Stimulated activated naive B cell treated with anti-CD40 and anti-IgM and Interleukin-4, amounts not matched to agents 10 μg/mL and 1 μg/mL and 100 μg/mL, for 72 hours (primary cell): Measurements from ENCODE around the gene NEMP2.
"Not testable (repeated sequence)": the region's sequence is repeated elsewhere in the genome, so short reads cannot be mapped to it uniquely, and the experiment has no call there.

Experiments used
- ATAC-seq, 2 donors: fragments of 150-1000 bp; cut with Tn5 transposase; replicated peaks; 2 replicates each; pipeline ENCODE4 v1.10.0; 2021; ENCODE audit warnings: moderate library complexity in 1 of 2
- DNase-seq: peaks from one replicate; pipeline ENCODE4 v3.0.0; 2021
- H3K27ac Mint-ChIP-seq: one replicate; pipeline ENCODE4 v1.8.0; 2022; ENCODE audit warnings: mild to moderate bottlenecking, mixed read lengths
- H3K27me3 Mint-ChIP-seq, 2 donors: one replicate each; pipeline ENCODE4 v1.8.0; 2022; ENCODE audit warnings: mixed read lengths in 2 of 2
- H3K36me3 Mint-ChIP-seq, 2 donors: one replicate each; pipeline ENCODE4 v1.8.0; 2022; ENCODE audit warnings: mixed read lengths in 2 of 2, mild to moderate bottlenecking in 1 of 2
- H3K4me1 Mint-ChIP-seq, 2 donors: one replicate each; pipeline ENCODE4 v1.8.0; 2022; ENCODE audit warnings: mixed read lengths in 2 of 2, mild to moderate bottlenecking in 1 of 2
- H3K4me3 Mint-ChIP-seq, 2 donors: one replicate each; pipeline ENCODE4 v1.8.0; 2022; ENCODE audit warnings: mild to moderate bottlenecking in 2 of 2, mixed read lengths in 2 of 2, moderate library complexity in 1 of 2
- H3K9me3 Mint-ChIP-seq, 2 donors: one replicate each; pipeline ENCODE4 v1.8.0; 2022; ENCODE audit warnings: mixed read lengths in 2 of 2, mild to moderate bottlenecking in 1 of 2

Gene NEMP2

DNA sequence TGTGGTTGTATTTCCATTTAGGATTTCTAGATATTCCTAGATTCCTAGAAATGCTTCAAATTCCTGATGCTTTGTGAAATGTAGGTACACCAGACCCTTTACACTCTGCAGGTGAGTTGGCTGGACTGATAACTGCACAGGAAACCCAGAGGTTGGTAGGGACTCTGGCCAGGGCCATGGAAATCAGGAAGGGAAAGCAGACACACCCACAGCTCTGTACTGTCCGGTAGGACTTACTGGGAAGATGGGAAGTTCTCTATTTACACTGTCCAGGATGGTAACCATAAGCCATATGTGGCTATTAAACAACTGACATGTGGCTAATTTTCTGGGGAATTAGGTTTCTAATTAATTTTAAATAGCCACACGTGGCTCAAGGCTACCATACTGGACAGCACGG, 31.4 kb downstream of the NEMP2 start:
- Mint-ChIP-seq H3K4me3 (no peak overlapping the region), H3K36me3 (peaks cover 19 to 40% of the 10 kb centered on the region in 2 donors), H3K27me3 (no peaks in the 10 kb centered on the region), H3K27ac (no peak overlapping the region), H3K4me1 (peaks cover 16 to 38% of the 10 kb centered on the region in 2 donors), H3K9me3 (no peaks in the 10 kb centered on the region)
- no peak for DNase-seq
- ATAC-seq = no peak

DNA sequence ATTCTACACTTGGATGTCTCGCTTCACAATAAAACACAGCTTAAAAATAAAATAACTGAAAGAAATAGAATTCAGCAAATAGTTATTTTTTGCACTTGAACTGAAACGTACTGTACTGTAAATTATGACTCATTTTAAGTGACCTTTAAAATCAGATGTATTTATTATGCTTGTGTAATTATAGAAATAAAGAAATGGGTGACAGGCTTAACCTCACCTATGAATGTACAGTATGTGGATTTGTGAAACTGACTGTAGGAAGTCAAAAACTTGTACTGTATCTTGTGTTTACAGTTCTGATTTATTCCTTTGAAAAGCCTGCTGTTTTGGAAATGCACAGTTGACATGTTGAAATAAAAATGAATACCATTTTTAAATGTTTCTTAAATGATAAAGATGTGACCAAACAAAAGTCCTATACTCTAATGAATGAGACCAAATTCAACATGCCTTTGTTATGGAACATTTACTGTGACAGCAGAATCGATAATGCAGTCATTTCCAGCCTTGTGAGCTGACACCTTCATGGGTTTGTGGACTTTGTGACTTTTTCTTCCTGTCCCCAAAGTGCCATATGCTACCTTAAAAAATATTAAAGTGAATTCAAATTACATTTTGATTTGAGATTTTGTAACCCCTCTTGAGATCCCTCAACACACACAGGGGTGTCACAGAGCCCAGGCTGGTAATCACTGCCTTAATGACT, 32.7 kb downstream of the NEMP2 start:
- H3K27me3 Mint-ChIP-seq = no peaks in the 10 kb centered on the region
- peaks cover 14 to 32% of the 10 kb centered on the region in 2 donors for H3K4me1 Mint-ChIP-seq
- ATAC-seq (peak; percentile 68 to 82), DNase-seq (no peak)
- H3K4me3 Mint-ChIP-seq = no peak overlapping the region
- peaks cover 19 to 36% of the 10 kb centered on the region in 2 donors for H3K36me3 Mint-ChIP-seq
- H3K9me3 Mint-ChIP-seq = no peaks in the 10 kb centered on the region
- no peak overlapping the region for H3K27ac Mint-ChIP-seq

DNA sequence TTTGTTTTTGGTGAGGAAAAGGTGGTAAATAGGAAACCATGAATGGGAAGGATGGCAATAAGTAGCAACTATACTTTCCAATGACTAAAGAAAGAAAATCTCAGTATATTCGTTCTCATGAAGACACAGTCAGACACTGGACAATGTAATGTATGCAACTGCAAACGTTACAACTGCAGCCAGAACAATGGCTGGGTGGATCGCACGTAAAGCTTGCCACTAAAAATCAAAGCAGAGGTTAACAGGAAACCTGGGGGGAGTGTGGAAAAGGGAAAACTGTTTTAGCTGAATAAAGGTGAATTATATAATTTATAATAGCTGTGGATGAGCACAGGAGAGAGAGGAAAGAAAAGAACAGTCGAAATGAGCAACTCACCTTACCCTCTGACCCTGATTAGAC, 33.3 kb downstream of the NEMP2 start:
- no peak for DNase-seq
- Mint-ChIP-seq H3K36me3 (peaks cover 19 to 35% of the 10 kb centered on the region in 2 donors), H3K9me3 (no peaks in the 10 kb centered on the region), H3K4me1 (peaks cover 10 to 26% of the 10 kb centered on the region in 2 donors), H3K4me3 (no peak overlapping the region), H3K27me3 (no peaks in the 10 kb centered on the region), H3K27ac (no peak overlapping the region)
- peak; percentile 12 to 19 for ATAC-seq

DNA sequence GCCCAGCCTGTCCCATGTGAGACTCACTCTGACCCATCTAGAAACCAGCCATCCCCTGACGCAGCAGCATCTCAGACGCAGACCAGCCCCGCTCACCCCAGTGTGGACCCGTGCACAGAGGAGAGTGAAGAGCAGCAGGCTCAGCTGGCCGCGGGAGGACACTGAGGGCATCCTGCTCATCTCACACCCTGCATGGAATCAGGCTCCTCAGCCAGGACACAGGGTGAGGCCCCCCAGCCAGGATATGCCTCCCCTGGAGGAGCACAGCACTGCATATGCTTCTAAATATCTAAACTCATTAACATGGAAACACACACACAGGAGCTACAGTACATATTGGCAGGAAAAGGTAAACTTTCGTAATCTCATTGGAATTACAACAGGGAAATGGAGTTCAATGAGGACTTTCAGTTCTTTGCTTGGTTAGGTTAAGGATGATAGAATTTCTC, 34.4 kb downstream of the NEMP2 start:
- ATAC-seq = no peak
- H3K27me3 Mint-ChIP-seq = no peaks in the 10 kb centered on the region
- H3K27ac Mint-ChIP-seq = peak overlapping the region; percentile 47
- DNase-seq = no peak
- peaks cover 4 to 18% of the 10 kb centered on the region in 2 donors for H3K4me1 Mint-ChIP-seq
- peaks cover 25 to 46% of the 10 kb centered on the region in 2 donors for H3K36me3 Mint-ChIP-seq
- H3K9me3 Mint-ChIP-seq = peaks cover 0 to 3% of the 10 kb centered on the region in 2 donors
- no peak overlapping the region for H3K4me3 Mint-ChIP-seq

DNA sequence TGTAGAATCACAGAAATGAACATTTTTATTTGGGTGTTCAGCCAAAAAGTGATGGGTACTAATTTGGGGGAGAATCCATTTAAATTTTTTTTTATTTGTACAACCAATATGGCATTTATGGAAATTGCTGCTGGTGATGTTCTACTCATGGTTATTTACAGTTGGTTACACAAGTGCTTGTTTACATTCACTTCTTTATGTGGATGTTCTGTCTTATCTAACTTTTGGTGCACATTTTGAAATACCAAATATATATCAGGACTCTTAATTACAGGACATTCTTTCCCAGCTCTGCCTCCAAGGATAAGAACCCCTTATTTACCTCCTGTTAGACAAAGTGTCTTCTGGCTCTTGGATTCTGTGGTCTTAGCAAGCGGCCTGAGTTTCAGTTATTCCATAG, 35.2 kb downstream of the NEMP2 start:
- H3K27ac Mint-ChIP-seq = no peak overlapping the region
- H3K36me3 Mint-ChIP-seq = peaks cover 26 to 52% of the 10 kb centered on the region in 2 donors
- no peak for DNase-seq

DNA sequence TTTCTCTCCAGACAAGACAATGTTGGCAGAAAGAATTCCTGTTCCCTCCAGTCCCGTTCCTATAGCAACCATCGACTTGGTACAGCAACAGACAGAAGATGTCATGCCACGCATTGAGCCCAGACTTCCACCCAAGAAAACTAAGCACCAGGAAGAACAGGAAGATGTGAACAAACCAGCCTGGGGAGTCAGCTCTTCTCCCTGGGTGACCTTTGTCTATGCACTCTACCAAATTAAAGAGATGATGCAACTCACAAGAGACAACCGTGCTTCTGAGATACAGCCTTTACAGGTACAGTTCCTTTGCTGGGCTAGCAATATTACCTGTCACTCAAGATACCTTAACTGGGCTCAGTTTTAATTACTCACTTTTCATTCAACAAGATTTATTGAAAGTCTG, 37.1 kb downstream of the NEMP2 start:
- H3K27ac Mint-ChIP-seq = peak overlapping the region; percentile 52
- peaks cover 33 to 55% of the 10 kb centered on the region in 2 donors for H3K36me3 Mint-ChIP-seq

More for the DNA sequence above, 35.2 kb downstream of the NEMP2 start:
- no peaks in the 10 kb centered on the region for H3K27me3 Mint-ChIP-seq
- H3K4me1 Mint-ChIP-seq = peaks cover 4 to 25% of the 10 kb centered on the region in 2 donors
- peaks cover 0 to 3% of the 10 kb centered on the region in 2 donors for H3K9me3 Mint-ChIP-seq
- no peak for ATAC-seq
- no peak overlapping the region for H3K4me3 Mint-ChIP-seq

DNA sequence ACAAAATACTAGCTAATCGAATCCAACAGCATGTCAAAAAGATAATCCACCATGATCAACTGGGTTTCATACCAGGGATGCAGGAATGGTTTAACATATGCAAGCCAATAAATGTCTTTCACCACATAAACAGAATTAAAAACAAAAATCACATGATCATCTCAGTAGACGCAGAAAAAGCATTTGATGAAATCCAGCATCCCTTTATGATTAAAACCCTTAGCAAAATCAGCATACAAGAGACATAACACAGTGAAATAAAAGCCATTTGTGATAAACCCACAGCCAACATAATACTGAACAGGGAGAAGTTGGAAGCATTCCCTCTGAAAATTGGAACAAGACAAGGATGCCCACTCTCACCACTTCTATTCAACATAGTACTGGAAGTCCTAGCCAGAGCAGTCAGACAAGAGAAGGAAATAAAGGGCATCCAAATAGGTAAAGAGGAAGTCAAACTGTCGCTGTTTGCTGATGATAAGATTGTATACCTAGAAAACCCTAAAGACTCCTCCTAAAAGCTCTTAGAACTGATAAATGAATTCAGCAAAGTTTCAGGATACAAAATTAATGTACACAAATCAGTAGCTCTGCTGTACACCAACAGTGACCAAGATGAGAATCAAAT, 39.8 kb downstream of the NEMP2 start:
- DNase-seq, H3K27ac Mint-ChIP-seq, H3K4me3 Mint-ChIP-seq, ATAC-seq, H3K27me3 Mint-ChIP-seq: not testable (repeated sequence)
- Mint-ChIP-seq H3K9me3 (peaks cover 6 to 13% of the 10 kb centered on the region in 2 donors), H3K4me1 (peaks cover 6 to 19% of the 10 kb centered on the region in 2 donors), H3K36me3 (peaks cover 39 to 65% of the 10 kb centered on the region in 2 donors)

More for the DNA sequence above, 37.1 kb downstream of the NEMP2 start:
- ATAC-seq (no peak), DNase-seq (no peak)
- Mint-ChIP-seq H3K9me3 (peaks cover 0 to 8% of the 10 kb centered on the region in 2 donors), H3K4me3 (no peak overlapping the region), H3K4me1 (peaks cover 9 to 36% of the 10 kb centered on the region in 2 donors), H3K27me3 (no peaks in the 10 kb centered on the region)

DNA sequence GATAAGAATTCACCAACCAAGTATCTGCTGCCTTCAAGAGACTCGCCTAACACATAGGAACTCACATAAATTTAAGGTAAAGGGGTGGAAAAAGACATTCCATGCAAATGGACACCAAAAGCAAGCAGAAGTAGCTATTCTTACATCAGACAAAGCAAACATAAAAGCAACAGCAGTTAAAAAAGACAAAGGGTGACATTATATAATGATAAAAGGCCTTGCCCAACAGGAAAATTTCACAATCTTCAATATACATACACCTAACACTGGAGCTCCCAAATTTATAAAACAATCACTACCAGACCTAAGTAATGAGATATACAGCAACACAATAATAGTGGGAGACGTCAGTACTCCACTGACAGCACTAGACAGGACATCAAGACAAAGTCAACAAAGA, 41.4 kb downstream of the NEMP2 start:
- peaks cover 48 to 74% of the 10 kb centered on the region in 2 donors for H3K36me3 Mint-ChIP-seq
- DNase-seq (no peak), ATAC-seq (no peak)
- H3K9me3 Mint-ChIP-seq = peaks cover 6 to 13% of the 10 kb centered on the region in 2 donors
- no peak overlapping the region for H3K27ac Mint-ChIP-seq
- H3K4me1 Mint-ChIP-seq = peaks cover 6 to 19% of the 10 kb centered on the region in 2 donors
- no peaks in the 10 kb centered on the region for H3K27me3 Mint-ChIP-seq
- no peak overlapping the region for H3K4me3 Mint-ChIP-seq

DNA sequence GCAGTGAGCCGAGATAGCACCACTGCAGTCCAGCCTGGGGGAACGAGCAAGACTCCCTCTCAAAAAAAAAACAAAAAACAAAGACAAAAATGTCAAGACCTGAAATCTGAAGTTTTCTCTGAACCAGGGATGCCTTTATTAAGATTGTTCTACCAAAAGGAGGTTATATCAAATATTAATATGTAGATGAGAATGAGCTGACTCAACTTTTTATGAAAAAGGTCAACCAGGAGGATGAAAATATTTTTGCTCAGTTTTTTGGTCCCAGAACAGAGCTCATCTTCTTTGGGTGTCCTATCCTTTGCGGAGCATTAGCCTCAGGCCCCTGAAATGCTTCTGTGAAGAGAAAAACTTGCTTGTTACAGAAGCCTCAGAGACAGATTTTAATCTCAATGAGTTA, 44.0 kb downstream of the NEMP2 start:
- Mint-ChIP-seq H3K4me3 (no peak overlapping the region), H3K9me3 (peaks cover 6 to 10% of the 10 kb centered on the region in 2 donors), H3K36me3 (peaks cover 53 to 74% of the 10 kb centered on the region in 2 donors), H3K27me3 (no peaks in the 10 kb centered on the region), H3K4me1 (peaks cover 6 to 19% of the 10 kb centered on the region in 2 donors), H3K27ac (no peak overlapping the region)
- DNase-seq (no peak), ATAC-seq (no peak)

DNA sequence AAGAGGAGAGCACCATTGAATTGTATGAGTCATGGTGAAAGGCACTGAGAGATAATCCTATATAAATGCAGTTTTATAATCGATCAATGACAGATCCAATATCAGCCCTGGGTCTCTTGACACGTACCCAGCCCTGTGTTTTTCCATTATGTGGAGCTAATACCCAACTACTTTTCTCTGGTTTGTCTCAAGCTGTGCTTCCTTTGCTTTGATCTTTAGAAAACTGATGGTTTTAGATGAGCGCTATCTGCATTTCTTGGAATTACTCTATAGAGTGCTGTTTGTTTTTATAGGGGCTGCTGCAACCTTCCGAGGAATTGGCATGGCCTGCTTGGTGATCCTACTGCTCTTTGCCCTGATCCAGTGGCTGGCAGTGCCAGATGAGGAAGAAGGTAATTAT, 45.0 kb downstream of the NEMP2 start:
- H3K27ac Mint-ChIP-seq = no peak overlapping the region
- peaks cover 51 to 64% of the 10 kb centered on the region in 2 donors for H3K36me3 Mint-ChIP-seq
- no peaks in the 10 kb centered on the region for H3K27me3 Mint-ChIP-seq
- ATAC-seq = no peak
- no peak overlapping the region for H3K4me3 Mint-ChIP-seq
- DNase-seq = no peak
- peaks cover 6 to 10% of the 10 kb centered on the region in 2 donors for H3K9me3 Mint-ChIP-seq
- peaks cover 6 to 15% of the 10 kb centered on the region in 2 donors for H3K4me1 Mint-ChIP-seq

DNA sequence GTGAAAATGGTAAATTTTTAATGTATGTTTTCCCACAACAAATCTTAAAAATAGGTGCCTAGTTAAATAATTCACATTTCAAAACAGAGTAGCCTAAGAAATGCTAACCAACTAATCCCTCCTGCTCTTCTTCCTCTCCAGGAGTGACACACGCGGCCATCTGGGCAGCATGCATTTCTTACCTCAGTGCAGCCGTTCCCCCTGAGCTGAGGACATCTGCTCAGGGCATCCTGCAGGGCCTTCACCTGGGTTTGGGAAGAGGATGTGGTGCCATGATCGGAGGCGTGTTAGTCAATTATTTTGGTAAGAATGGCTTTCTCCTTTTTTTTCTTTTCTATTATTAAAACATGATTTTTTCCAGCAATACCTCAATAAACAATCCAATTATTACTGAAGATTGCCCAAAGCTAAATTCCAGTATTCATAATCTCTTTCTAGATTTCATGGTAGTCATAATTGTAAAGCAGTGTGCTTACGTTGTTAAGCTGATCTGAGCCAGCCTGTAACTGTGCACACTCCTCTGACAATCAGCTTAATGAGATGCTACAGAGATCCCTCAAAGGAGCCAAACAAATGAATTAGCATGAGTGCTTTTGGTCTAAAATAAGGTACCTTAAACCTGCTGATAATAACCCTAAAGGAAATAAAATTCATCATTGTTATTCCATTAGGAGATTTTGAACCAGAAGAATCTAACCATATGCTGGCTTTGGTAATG, 45.8 kb downstream of the NEMP2 start:
- Mint-ChIP-seq H3K4me3 (no peak overlapping the region), H3K27me3 (no peaks in the 10 kb centered on the region), H3K27ac (no peak overlapping the region), H3K36me3 (peaks cover 47 to 56% of the 10 kb centered on the region in 2 donors), H3K4me1 (peaks cover 5 to 7% of the 10 kb centered on the region in 2 donors), H3K9me3 (peaks cover 6 to 9% of the 10 kb centered on the region in 2 donors)
- DNase-seq (no peak), ATAC-seq (no peak)

DNA sequence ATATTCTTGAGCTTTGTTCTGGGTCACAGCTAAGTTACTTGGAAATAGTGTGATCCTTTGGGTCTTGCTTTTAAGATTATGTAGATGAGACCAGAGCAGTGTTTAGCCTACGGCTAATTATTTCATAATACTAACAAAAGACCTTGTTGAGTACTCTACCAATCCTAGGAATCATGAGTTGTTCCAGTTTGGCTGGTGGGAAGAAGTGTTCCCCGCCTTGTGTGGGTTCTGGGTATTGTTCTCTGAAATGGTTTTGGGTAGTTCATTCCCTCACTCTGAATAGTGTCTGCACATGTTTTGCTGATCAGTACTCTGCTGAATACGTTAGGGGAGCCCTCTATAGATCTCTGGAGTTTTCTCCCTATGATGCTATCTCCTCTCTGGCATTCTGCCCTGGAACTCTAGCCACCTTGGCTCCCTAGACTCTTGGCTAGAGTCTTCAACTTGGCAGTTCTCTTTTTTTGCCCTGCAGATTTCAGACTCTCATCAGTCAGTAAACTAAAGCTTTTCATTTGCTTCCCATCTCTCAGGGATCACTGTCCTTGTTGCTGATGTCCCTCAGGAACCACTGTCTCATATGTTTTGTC, 48.4 kb downstream of the NEMP2 start:
- H3K4me1 Mint-ChIP-seq = no peaks in the 10 kb centered on the region
- no peaks in the 10 kb centered on the region for H3K9me3 Mint-ChIP-seq
- H3K27me3 Mint-ChIP-seq = no peaks in the 10 kb centered on the region
- no peak for ATAC-seq
- H3K4me3 Mint-ChIP-seq = no peak overlapping the region
- peaks cover 32 to 42% of the 10 kb centered on the region in 2 donors for H3K36me3 Mint-ChIP-seq
- no peak for DNase-seq
- H3K27ac Mint-ChIP-seq = no peak overlapping the region

DNA sequence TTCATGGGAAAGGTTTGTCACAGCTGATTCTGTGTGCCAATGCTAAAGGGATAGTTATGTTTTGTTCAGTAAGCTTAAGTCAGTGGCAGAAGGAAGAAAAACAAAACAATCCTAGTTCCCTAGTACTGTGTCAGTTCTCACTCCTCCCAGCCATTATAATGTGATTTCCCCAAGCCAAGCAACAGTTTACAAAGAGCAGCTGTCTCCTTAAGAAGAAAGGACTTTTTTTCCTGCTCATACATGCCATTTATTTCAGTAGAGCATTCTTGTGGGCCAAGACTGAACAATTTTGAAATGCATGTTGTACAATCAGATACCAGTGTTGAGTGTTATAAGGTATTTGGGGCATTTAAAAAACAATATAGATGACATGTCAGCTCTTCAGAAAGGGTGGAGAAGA, 52.1 kb downstream of the NEMP2 start:
- H3K4me1 Mint-ChIP-seq = no peaks in the 10 kb centered on the region
- no peaks in the 10 kb centered on the region for H3K27me3 Mint-ChIP-seq
- H3K27ac Mint-ChIP-seq = no peak overlapping the region
- H3K36me3 Mint-ChIP-seq = peaks cover 15 to 22% of the 10 kb centered on the region in 2 donors
- no peak overlapping the region for H3K4me3 Mint-ChIP-seq
- no peaks in the 10 kb centered on the region for H3K9me3 Mint-ChIP-seq
- DNase-seq = no peak
- no peak for ATAC-seq

DNA sequence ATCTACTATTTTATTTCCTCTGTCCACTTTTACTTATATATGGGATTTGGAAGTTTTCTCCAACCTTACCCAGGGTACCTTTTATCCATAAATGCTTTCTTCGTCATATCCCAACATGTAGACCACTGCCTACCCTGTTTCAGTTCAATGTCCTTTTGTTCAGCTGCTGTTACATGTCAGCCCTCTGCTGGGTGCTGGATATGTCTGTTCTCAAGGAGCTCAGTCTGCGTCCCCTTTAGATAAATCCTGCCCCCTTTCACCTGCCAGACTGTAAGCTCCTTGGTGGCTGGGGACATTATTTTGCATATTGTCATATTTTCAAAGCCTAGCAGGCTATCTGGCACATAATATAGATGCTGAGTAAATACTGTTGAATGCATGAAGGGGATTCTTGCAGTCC, 53.2 kb downstream of the NEMP2 start:
- ATAC-seq (no peak), DNase-seq (no peak)
- H3K36me3 Mint-ChIP-seq = peaks cover 11 to 17% of the 10 kb centered on the region in 2 donors
- H3K4me3 Mint-ChIP-seq = no peak overlapping the region
- H3K4me1 Mint-ChIP-seq = no peaks in the 10 kb centered on the region
- no peaks in the 10 kb centered on the region for H3K9me3 Mint-ChIP-seq
- no peaks in the 10 kb centered on the region for H3K27me3 Mint-ChIP-seq
- no peak overlapping the region for H3K27ac Mint-ChIP-seq
